Liver (tissue), 3 donors: ENCODE results near the gene FBXW5.

Experiments
- EGR1 ChIP-seq, 2 donors: IDR thresholded peaks; 2 replicates each; pipeline ENCODE4 v1.6.1; 2016 to 2018; ENCODE audit warnings: antibody characterized with exemption in 2 of 2, low read depth in 2 of 2
- FOXA1 ChIP-seq: IDR thresholded peaks from 2 replicates; pipeline ENCODE4 v1.6.1; 2016; ENCODE audit warnings: antibody characterized with exemption
- GABPA ChIP-seq, 2 donors: IDR thresholded peaks in 1 of 2; conservative IDR thresholded peaks in 1 of 2; 2 replicates each; pipeline ENCODE4 v1.6.1; 2016; ENCODE audit warnings: antibody characterized with exemption in 2 of 2, mild to moderate bottlenecking in 1 of 2, moderate library complexity in 1 of 2
- HNF4A ChIP-seq, 2 donors: conservative IDR thresholded peaks; 2 replicates each; pipeline ENCODE4 v1.6.1; 2016; ENCODE audit warnings: antibody characterized with exemption in 2 of 2, mild to moderate bottlenecking in 2 of 2
- HNF4G ChIP-seq: IDR thresholded peaks from 2 replicates; pipeline ENCODE4 v1.6.1; 2016; ENCODE audit warnings: antibody characterized with exemption
- JUND ChIP-seq, 2 donors: IDR thresholded peaks; 2 replicates each; pipeline ENCODE4 v1.6.1; 2016; ENCODE audit warnings: antibody characterized with exemption in 2 of 2
- RAD21 ChIP-seq, 2 donors: IDR thresholded peaks; 2 replicates each; pipeline ENCODE4 v1.6.1; 2016; ENCODE audit warnings: antibody characterized with exemption in 2 of 2, mild to moderate bottlenecking in 2 of 2
- SP1 ChIP-seq: IDR thresholded peaks from 2 replicates; pipeline ENCODE4 v1.6.1; 2018; ENCODE audit warnings: antibody characterized with exemption, mild to moderate bottlenecking
- TAF1 ChIP-seq: conservative IDR thresholded peaks from 2 replicates; pipeline ENCODE4 v1.6.1; 2016; ENCODE audit warnings: antibody characterized with exemption, mild to moderate bottlenecking
- YY1 ChIP-seq: IDR thresholded peaks from 2 replicates; pipeline ENCODE4 v1.6.1; 2016; ENCODE audit warnings: antibody characterized with exemption, mild to moderate bottlenecking
- TF ChIP-seq, protein P1 (sequence below): fragments of 150-350 bp; IDR thresholded peaks from 2 replicates; pipeline ENCODE4 v1.5.1; 2017; ENCODE audit warnings: improper control_type of control experiment, low read depth, low read length; ENCODE audit not compliant: missing input control
- TF ChIP-seq, protein P2 (sequence below): IDR thresholded peaks from 2 replicates; pipeline ENCODE4 v1.6.1; 2016; ENCODE audit warnings: antibody characterized with exemption
- TF ChIP-seq, protein P3 (sequence below): IDR thresholded peaks from 2 replicates; pipeline ENCODE4 v1.6.1; 2016; ENCODE audit warnings: antibody characterized with exemption
- TF ChIP-seq, protein P4 (sequence below): IDR thresholded peaks from 2 replicates; pipeline ENCODE4 v1.6.1; 2016; ENCODE audit warnings: antibody characterized with exemption, mild to moderate bottlenecking
- donor health status: healthy.
- donor health status: healthy.

- TF ChIP-seq EGR1 (IDR thresholded peaks at IDR 0.05; ENCODE audit: low read depth in 2 of 2) (no peak), FOXA1 (no peak), JUND (IDR thresholded peaks at IDR 0.05) (no peak), YY1 (no peak), TAF1 (no peak), RAD21 (IDR thresholded peaks at IDR 0.05) (no peak), GABPA (IDR thresholded peaks at IDR 0.05 in 1 of 2, conservative IDR thresholded peaks at IDR 0.05 in 1 of 2) (no peak), HNF4G (no peak), HNF4A (conservative IDR thresholded peaks at IDR 0.05) (no peak), SP1 (no peak)
- TF ChIP-seq, protein P1, sequence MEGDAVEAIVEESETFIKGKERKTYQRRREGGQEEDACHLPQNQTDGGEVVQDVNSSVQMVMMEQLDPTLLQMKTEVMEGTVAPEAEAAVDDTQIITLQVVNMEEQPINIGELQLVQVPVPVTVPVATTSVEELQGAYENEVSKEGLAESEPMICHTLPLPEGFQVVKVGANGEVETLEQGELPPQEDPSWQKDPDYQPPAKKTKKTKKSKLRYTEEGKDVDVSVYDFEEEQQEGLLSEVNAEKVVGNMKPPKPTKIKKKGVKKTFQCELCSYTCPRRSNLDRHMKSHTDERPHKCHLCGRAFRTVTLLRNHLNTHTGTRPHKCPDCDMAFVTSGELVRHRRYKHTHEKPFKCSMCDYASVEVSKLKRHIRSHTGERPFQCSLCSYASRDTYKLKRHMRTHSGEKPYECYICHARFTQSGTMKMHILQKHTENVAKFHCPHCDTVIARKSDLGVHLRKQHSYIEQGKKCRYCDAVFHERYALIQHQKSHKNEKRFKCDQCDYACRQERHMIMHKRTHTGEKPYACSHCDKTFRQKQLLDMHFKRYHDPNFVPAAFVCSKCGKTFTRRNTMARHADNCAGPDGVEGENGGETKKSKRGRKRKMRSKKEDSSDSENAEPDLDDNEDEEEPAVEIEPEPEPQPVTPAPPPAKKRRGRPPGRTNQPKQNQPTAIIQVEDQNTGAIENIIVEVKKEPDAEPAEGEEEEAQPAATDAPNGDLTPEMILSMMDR, result no peak
- TF ChIP-seq, protein P2, sequence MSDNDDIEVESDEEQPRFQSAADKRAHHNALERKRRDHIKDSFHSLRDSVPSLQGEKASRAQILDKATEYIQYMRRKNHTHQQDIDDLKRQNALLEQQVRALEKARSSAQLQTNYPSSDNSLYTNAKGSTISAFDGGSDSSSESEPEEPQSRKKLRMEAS, result no peak
- TF ChIP-seq, protein P3, sequence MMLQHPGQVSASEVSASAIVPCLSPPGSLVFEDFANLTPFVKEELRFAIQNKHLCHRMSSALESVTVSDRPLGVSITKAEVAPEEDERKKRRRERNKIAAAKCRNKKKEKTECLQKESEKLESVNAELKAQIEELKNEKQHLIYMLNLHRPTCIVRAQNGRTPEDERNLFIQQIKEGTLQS, result no peak
- TF ChIP-seq, protein P4, sequence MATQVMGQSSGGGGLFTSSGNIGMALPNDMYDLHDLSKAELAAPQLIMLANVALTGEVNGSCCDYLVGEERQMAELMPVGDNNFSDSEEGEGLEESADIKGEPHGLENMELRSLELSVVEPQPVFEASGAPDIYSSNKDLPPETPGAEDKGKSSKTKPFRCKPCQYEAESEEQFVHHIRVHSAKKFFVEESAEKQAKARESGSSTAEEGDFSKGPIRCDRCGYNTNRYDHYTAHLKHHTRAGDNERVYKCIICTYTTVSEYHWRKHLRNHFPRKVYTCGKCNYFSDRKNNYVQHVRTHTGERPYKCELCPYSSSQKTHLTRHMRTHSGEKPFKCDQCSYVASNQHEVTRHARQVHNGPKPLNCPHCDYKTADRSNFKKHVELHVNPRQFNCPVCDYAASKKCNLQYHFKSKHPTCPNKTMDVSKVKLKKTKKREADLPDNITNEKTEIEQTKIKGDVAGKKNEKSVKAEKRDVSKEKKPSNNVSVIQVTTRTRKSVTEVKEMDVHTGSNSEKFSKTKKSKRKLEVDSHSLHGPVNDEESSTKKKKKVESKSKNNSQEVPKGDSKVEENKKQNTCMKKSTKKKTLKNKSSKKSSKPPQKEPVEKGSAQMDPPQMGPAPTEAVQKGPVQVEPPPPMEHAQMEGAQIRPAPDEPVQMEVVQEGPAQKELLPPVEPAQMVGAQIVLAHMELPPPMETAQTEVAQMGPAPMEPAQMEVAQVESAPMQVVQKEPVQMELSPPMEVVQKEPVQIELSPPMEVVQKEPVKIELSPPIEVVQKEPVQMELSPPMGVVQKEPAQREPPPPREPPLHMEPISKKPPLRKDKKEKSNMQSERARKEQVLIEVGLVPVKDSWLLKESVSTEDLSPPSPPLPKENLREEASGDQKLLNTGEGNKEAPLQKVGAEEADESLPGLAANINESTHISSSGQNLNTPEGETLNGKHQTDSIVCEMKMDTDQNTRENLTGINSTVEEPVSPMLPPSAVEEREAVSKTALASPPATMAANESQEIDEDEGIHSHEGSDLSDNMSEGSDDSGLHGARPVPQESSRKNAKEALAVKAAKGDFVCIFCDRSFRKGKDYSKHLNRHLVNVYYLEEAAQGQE, result no peak
These were observed 2.7 kb upstream of the FBXW5 start for GRCh38 chr9:136947028-136947891.
